Fibroblast of the aortic adventitia (primary cell): ENCODE results near the gene APBB1. TPM values are rescaled to one million over a fixed set of nuclear protein-coding genes. Genes with fewer than 3 reads are reported as not detected.

Experiments
- DNase-seq: peaks from one replicate; pipeline ENCODE4 v3.0.0-alpha.2; 2010; ENCODE audit warnings: low read depth
- H3K4me3 ChIP-seq: 2 replicates; pipeline ENCODE4 v1.5.1; 2011; ENCODE audit warnings: low read depth, mild to moderate bottlenecking, control low read depth, low read length, moderate library complexity
- CTCF ChIP-seq: IDR thresholded peaks from 2 replicates; pipeline ENCODE4 v1.5.1; 2011; ENCODE audit warnings: mild to moderate bottlenecking, low read length, control low read depth, inconsistent platforms; ENCODE audit not compliant: insufficient read depth
- total RNA-seq: library from RNA; depleted of rRNA; stranded (reverse); fragments of >200 nt; gene quantifications from 2 replicates; pipeline ENCODE4 v1.2.3, GENCODE V29; 2012; ENCODE audit warnings: low replicate concordance

The APBB1 gene
- total RNA-seq, 1 donor: 41.8 TPM

GRCh38 chr11:6453152-6453551 is 34.3 kb upstream of the APBB1 start:
- no peak for DNase-seq
- no peak overlapping the region for H3K4me3 ChIP-seq
- no peak for TF ChIP-seq CTCF

GRCh38 chr11:6452219-6452618 is 33.3 kb upstream of the APBB1 start:
- no peak overlapping the region for H3K4me3 ChIP-seq
- DNase-seq: peak; percentile 85
- no peak for TF ChIP-seq CTCF

GRCh38 chr11:6448574-6448973 is 29.7 kb upstream of the APBB1 start:
- no peak for TF ChIP-seq CTCF
- no peak for DNase-seq
- H3K4me3 ChIP-seq: no peak overlapping the region

GRCh38 chr11:6443269-6444003 is 24.5 kb upstream of the APBB1 start:
- no peak overlapping the region for H3K4me3 ChIP-seq
- TF ChIP-seq CTCF: peak; percentile 89
- peak; percentile 61 for DNase-seq

- DNase-seq: no peak
- H3K4me3 ChIP-seq: no peak overlapping the region
- no peak for TF ChIP-seq CTCF
These were observed 23.5 kb upstream of the APBB1 start for GRCh38 chr11:6442441-6442840.

- no peak for TF ChIP-seq CTCF
- DNase-seq: no peak
- no peak within 1 kb of the TSS for H3K4me3 ChIP-seq
These were observed 22.0 kb upstream of the APBB1 start, which contains the start of gene HPX for GRCh38 chr11:6440906-6441358. Gene HPX, minus strand, starts transcription at chr11:6440987. Its CDS starts 24 bp downstream, at chr11:6440963.
